Fibroblast of villous mesenchyme (primary cell): ENCODE measurements around the gene IL12A. TPM values are rescaled to one million over a fixed set of nuclear protein-coding genes. Genes with fewer than 3 reads are reported as not detected.
A peak's percentile ranks its signal among the peaks of the same experiment; 100 is the strongest.

Source experiments
- DNase-seq: peaks from one replicate; pipeline ENCODE4 v3.0.0-alpha.2; 2010; ENCODE audit warnings: low read depth
- H3K4me3 ChIP-seq: 2 replicates; pipeline ENCODE4 v1.5.1; 2011; ENCODE audit warnings: low read depth, mild to moderate bottlenecking, low read length
- total RNA-seq: library from RNA; depleted of rRNA; stranded (reverse); fragments of >200 nt; gene quantifications from 2 replicates; pipeline ENCODE4 v1.2.3, GENCODE V29; 2012
- TF ChIP-seq, protein P1 (sequence below): IDR thresholded peaks from 2 replicates; pipeline ENCODE4 v1.5.1; 2012; ENCODE audit warnings: low read depth, mild to moderate bottlenecking, low read length; ENCODE audit not compliant: insufficient read depth

The IL12A gene
- total RNA-seq, 1 donor, result 2.2 TPM

DNA sequence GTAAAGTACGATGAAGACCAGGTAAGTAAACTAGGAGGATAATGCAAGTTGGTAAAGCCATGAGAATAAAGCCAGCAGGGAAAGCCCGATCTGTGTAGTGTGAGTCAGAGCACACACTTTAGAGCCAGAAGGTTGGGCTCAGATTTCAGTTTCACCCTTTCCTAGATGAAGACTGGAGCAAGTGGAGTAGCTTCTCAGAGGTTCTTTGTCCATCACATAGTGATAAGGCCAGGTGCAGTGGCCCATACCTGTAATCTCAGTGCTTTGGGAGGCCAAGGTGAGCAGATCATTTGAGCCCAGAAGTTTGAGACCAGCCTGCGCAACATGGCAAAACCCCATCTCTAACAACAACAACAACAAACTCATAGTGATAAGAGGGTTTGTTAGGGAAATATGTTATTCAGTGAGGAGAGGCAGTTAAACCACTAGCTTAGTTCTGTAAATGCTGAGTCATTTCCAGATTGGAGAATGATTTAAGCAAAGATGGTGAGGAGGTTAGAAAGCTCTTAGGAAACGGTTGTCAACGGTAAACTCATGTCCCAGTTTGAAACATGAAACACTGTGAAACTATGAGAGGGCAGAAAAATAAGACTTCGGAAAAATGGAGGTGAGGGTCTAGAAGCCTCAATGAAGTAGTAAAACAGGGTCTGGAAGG lies 39.0 kb downstream of the IL12A start:
- peak; percentile 68 for DNase-seq
- no peak overlapping the region for H3K4me3 ChIP-seq
- TF ChIP-seq, protein P1, sequence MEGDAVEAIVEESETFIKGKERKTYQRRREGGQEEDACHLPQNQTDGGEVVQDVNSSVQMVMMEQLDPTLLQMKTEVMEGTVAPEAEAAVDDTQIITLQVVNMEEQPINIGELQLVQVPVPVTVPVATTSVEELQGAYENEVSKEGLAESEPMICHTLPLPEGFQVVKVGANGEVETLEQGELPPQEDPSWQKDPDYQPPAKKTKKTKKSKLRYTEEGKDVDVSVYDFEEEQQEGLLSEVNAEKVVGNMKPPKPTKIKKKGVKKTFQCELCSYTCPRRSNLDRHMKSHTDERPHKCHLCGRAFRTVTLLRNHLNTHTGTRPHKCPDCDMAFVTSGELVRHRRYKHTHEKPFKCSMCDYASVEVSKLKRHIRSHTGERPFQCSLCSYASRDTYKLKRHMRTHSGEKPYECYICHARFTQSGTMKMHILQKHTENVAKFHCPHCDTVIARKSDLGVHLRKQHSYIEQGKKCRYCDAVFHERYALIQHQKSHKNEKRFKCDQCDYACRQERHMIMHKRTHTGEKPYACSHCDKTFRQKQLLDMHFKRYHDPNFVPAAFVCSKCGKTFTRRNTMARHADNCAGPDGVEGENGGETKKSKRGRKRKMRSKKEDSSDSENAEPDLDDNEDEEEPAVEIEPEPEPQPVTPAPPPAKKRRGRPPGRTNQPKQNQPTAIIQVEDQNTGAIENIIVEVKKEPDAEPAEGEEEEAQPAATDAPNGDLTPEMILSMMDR, result no peak

GRCh38 chr3:160035757-160036156 lies 47.1 kb downstream of the IL12A start:
- no peak for DNase-seq
- H3K4me3 ChIP-seq, result no peak overlapping the region
- TF ChIP-seq, protein P1, result no peak

- TF ChIP-seq, protein P1, result no peak
- DNase-seq, result peak; percentile 12
- peak overlapping the region; percentile 34 for H3K4me3 ChIP-seq
These were observed 50.4 kb downstream of the IL12A start for GRCh38 chr3:160038862-160039562.

GRCh38 chr3:160040181-160040580 lies 51.5 kb downstream of the IL12A start:
- H3K4me3 ChIP-seq, result no peak overlapping the region
- TF ChIP-seq, protein P1, result no peak
- DNase-seq, result no peak

DNA sequence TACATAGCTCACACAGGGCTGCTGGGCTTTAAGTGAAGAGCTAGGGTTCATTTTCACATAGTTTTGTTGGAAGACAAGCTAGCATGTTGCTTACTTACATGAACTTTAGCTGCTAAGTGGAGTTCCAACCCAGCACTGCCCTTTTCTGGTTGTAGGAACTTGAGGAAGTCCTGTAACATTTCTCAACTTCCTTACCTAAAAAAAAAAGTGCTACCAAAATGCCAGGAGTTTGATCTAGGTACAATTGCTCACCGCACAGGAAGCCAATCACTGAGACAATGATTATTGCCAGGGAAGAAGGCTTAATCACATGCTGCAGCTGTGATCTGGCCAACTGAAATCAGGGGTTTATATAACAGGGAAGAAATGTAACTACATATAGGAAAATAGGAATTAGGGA lies 52.8 kb downstream of the IL12A start:
- H3K4me3 ChIP-seq, result no peak overlapping the region
- TF ChIP-seq, protein P1, result no peak
- DNase-seq, result no peak

DNA sequence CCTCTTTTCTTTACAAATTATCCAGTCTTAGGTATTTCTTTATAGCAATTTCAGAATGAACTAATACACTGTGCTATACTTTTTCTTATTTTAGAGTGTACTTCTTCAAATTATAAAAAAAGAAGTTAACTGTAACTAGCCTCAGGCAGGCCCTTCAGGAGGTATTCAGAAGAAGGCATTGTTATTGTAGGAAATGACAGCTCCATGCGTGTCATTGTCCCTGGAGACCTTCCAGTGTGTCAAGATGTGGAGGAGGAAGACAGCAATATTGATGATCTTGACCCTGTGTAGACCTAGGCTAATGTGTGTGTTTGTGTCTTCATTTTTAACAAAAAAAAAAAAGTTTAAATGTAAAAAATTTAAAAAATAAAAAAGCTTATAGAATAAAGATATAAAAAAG lies 55.5 kb downstream of the IL12A start:
- no peak overlapping the region for H3K4me3 ChIP-seq
- TF ChIP-seq, protein P1, result no peak
- no peak for DNase-seq

Other genes starting within 250 kb of the IL12A start
- 2.3 and 4.7 TPM in 2 replicates for gene SCHIP1, start 149.0 kb upstream of the IL12A start, total RNA-seq
- 0.86 and 3.2 TPM in 2 replicates for gene C3orf80, start 236.6 kb downstream of the IL12A start, total RNA-seq